ENCODE data around the gene B3GNT5. TPM values are rescaled to one million over a fixed set of nuclear protein-coding genes. Genes with fewer than 3 reads are reported as not detected.

B3GNT5 gene
- total RNA-seq, 4 donors from 2014 or later: 3.6 to 23.1 (median 9.3) TPM

- Histone ChIP-seq H3K4me1 (no peaks in the 10 kb centered on the region), H3K27ac (peak overlapping the region; percentile 61 to 77), H3K4me3 (peak overlapping the region; percentile 3 to 9), H3K27me3 (no peaks in the 10 kb centered on the region), H3K36me3 (no peaks in the 10 kb centered on the region), H3K9me3 (no peaks in the 10 kb centered on the region)
- peak; percentile 27 to 28 for DNase-seq
- intact Hi-C loops (cut with DNase I; ENCODE audit: low total_unique reads): no loop called here
- TF ChIP-seq, protein P1, sequence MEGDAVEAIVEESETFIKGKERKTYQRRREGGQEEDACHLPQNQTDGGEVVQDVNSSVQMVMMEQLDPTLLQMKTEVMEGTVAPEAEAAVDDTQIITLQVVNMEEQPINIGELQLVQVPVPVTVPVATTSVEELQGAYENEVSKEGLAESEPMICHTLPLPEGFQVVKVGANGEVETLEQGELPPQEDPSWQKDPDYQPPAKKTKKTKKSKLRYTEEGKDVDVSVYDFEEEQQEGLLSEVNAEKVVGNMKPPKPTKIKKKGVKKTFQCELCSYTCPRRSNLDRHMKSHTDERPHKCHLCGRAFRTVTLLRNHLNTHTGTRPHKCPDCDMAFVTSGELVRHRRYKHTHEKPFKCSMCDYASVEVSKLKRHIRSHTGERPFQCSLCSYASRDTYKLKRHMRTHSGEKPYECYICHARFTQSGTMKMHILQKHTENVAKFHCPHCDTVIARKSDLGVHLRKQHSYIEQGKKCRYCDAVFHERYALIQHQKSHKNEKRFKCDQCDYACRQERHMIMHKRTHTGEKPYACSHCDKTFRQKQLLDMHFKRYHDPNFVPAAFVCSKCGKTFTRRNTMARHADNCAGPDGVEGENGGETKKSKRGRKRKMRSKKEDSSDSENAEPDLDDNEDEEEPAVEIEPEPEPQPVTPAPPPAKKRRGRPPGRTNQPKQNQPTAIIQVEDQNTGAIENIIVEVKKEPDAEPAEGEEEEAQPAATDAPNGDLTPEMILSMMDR (IDR thresholded peaks at IDR 0.05): no peak
- TF ChIP-seq POLR2A (IDR thresholded peaks at IDR 0.05): no peak
These were observed 12.1 kb downstream of the B3GNT5 start for GRCh38 chr3:183265157-183265642.

DNA sequence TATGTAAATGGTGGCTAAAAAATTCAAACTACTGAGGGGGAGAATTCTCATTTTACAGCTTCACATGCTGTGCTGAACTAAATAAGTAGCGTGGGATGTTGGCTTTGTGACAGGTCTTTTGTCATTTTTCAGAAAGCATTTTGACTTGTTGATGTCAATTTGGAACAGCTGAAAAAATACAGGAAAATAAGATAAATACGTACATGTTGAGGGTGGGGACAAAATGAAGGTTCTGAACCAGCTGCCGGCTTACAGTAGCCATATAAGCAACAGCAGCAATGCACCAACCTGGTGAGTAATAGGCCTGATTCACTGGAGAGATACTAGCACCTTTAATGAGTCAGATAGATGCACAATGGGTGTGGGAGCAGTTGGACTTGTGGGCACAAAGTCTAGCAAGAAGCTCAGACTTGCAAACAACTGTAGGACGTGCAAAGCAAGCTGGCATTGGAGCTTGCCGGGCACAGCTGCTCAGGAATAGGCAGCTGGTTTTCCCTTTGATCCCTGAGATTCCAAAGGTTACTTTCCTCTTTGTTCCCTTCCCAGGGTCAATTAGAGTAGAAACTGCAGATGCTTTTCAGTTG, 12.9 kb downstream of the B3GNT5 start:
- TF ChIP-seq, protein P1 (IDR thresholded peaks at IDR 0.05): no peak
- TF ChIP-seq POLR2A (IDR thresholded peaks at IDR 0.05): no peak
- Histone ChIP-seq H3K4me1 (no peaks in the 10 kb centered on the region), H3K27me3 (no peaks in the 10 kb centered on the region), H3K27ac (peak overlapping the region; percentile 61 to 77), H3K9me3 (no peaks in the 10 kb centered on the region), H3K36me3 (no peaks in the 10 kb centered on the region), H3K4me3 (peak overlapping the region in 1 of 2 donors; percentile 9)
- intact Hi-C loops (cut with DNase I; ENCODE audit: low total_unique reads): no loop called here
- peak in 1 of 2 donors; percentile 26 for DNase-seq

GRCh38 chr3:183266454-183266853, 13.4 kb downstream of the B3GNT5 start:
- Histone ChIP-seq H3K4me3 (no peak overlapping the region), H3K27ac (no peak overlapping the region), H3K27me3 (no peaks in the 10 kb centered on the region), H3K9me3 (no peaks in the 10 kb centered on the region), H3K4me1 (no peaks in the 10 kb centered on the region), H3K36me3 (no peaks in the 10 kb centered on the region)
- TF ChIP-seq POLR2A (IDR thresholded peaks at IDR 0.05): no peak
- TF ChIP-seq, protein P1 (IDR thresholded peaks at IDR 0.05): no peak
- no peak for DNase-seq
- intact Hi-C loops (cut with DNase I; ENCODE audit: low total_unique reads): no loop called here

DNA sequence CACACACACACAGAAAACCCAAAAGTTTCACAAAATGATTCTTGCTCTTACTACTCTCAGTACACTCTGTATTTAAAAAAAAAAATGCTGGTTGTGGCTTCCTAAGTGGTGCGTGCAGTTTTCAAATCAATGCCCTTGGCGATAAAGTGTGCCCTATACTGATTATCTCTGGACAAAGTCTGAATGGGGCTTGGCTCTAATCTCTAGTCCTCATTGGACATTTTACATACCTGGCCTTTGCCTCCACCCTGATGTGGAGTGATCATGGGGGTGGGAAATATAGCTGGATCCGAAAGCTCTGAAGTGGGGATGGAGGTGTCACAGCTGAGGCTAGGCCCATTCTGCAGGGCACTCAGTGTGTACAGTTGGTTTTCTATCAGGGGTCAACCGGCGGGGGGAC, 14.1 kb downstream of the B3GNT5 start:
- Histone ChIP-seq H3K27me3 (no peaks in the 10 kb centered on the region), H3K36me3 (no peaks in the 10 kb centered on the region), H3K4me3 (no peak overlapping the region), H3K4me1 (no peaks in the 10 kb centered on the region), H3K9me3 (no peaks in the 10 kb centered on the region), H3K27ac (no peak overlapping the region)
- intact Hi-C loops (cut with DNase I; ENCODE audit: low total_unique reads): no loop called here
- DNase-seq: no peak
- no peak for TF ChIP-seq POLR2A (IDR thresholded peaks at IDR 0.05)
- TF ChIP-seq, protein P1 (IDR thresholded peaks at IDR 0.05): no peak

- no peak for DNase-seq
- intact Hi-C loops (cut with DNase I; ENCODE audit: low total_unique reads): no loop called here
- Histone ChIP-seq H3K27ac (no peak overlapping the region), H3K4me1 (no peaks in the 10 kb centered on the region), H3K4me3 (no peak overlapping the region), H3K9me3 (no peaks in the 10 kb centered on the region), H3K27me3 (no peaks in the 10 kb centered on the region), H3K36me3 (no peaks in the 10 kb centered on the region)
- TF ChIP-seq, protein P1 (IDR thresholded peaks at IDR 0.05): no peak
- no peak for TF ChIP-seq POLR2A (IDR thresholded peaks at IDR 0.05)
These were observed 15.3 kb downstream of the B3GNT5 start for GRCh38 chr3:183268366-183268765.

Data from uterus (tissue), 4 donors.